ENCODE data around the gene TBL1XR1.
"Not testable (repeated sequence)": the region's sequence is repeated elsewhere in the genome, so short reads cannot be mapped to it uniquely, and the experiment has no call there.

Gene TBL1XR1

DNA sequence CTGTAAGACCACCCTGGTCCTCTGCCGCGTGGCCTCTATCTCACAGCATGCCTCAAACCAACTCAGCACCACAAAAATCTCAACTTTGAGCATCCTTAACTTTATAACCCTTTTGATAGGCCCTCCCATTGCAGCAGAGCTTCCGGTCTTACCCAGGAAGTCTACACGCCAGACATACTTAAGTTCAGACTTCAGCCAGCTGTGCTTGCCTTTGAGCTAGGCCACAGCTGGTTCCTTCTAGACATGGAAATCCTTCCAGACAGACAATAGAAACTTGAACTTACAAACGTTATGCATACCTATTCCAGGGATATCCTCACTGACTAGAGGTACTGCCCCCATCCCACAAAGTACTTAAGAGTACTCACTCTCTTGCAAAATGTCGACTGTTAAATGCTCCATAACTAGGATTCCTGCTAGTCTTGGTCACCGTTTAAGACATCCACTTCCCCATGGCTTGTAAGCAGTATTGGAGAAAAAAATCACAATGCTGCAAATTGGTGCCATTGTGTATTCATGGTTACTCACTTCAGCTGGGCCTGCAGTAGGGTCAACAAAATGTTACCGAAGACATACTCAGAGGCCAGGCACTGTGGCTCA is 183.5 kb downstream of the TBL1XR1 start:
- H3K4me1 Mint-ChIP-seq (ENCODE audit: low read depth), result no peaks in the 10 kb centered on the region
- H3K9me3 Mint-ChIP-seq, result no peaks in the 10 kb centered on the region
- no peaks in the 10 kb centered on the region for H3K27me3 Mint-ChIP-seq
- DNase-seq, result no peak
- H3K4me3 Mint-ChIP-seq, result no peak overlapping the region
- H3K27ac Mint-ChIP-seq, result no peak overlapping the region
- H3K36me3 Mint-ChIP-seq (ENCODE audit: low read depth), result peaks cover 15% of the 10 kb centered on the region

DNA sequence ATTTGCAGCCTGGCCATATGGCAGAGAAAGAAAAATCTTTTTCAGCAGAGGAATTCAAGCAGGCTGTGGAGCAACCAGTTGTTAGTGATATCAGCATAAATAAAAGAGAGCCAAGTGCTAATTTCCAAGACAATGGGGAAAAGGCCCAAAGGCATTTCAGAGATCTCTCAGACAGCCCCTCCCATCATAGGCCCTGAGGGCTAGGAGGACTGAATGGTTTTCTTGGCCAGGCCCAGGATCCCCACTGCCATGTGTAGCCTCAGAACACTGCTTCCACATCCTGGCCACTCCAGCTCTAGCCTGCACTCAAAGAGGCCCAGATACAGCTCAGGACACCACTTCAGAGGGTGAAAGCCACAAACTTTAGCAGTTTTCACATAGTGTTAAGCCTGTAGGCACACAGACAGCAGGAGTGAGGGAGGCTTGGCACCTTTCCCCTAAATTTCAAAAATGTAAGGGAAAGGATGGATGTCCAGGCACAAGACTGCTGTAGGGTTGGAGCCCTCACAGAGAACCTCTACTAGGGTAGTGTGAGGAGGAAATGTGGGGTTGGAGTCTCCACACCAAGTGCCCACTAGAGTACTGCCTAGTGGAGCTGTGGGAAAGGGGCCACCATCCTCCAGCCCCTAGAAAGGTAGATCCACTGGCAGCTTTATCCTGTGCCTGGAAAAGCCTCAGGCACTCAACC is 191.4 kb downstream of the TBL1XR1 start:
- Mint-ChIP-seq H3K4me3 (no peak overlapping the region), H3K9me3 (peaks cover 19% of the 10 kb centered on the region), H3K4me1 (ENCODE audit: low read depth) (no peaks in the 10 kb centered on the region), H3K27me3 (no peaks in the 10 kb centered on the region), H3K36me3 (ENCODE audit: low read depth) (peaks cover 3% of the 10 kb centered on the region), H3K27ac (no peak overlapping the region)
- DNase-seq, result no peak

DNA sequence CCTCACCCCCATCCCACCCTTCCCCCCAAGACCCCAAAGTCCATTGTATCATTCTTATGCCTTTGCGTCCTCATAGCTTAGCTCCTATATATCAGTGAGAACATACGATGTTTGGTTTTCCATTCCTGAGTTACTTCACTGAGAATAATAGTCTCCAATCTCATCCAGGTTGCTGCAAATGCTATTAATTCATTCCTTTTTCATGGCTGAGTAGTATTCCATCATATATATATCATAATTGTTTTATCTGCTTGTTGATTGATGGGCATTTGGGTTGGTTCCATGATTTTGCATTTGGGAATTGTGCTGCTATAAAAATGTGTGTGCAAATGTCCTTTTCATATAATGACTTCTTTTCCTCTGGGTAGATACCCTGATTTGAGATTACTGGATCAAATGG is 197.1 kb downstream of the TBL1XR1 start:
- H3K9me3 Mint-ChIP-seq; DNase-seq; H3K36me3 Mint-ChIP-seq (ENCODE audit: low read depth); H3K4me1 Mint-ChIP-seq (ENCODE audit: low read depth); H3K4me3 Mint-ChIP-seq; H3K27ac Mint-ChIP-seq; H3K27me3 Mint-ChIP-seq: not testable (repeated sequence)

DNA sequence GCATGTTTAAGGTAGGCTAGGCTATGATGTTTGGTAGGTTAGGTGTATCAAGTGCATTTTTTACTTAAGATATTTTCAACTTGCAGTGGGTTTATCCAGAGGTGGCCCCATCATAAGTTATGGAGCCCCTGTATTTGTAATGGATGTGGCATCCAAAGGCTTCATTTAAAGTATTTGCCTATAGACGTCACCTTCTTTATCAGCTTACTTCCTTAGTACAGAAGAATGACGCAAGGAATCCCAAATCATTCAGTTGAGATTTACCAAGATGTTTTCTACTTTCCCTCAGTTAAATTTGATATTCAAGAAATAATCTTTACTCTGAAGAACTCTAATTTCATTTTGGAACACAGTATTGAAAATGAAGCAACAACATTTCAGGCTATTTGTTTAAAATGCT is 201.3 kb downstream of the TBL1XR1 start:
- H3K27me3 Mint-ChIP-seq, result peaks cover 4% of the 10 kb centered on the region
- no peaks in the 10 kb centered on the region for H3K4me1 Mint-ChIP-seq (ENCODE audit: low read depth)
- DNase-seq, result no peak
- H3K36me3 Mint-ChIP-seq (ENCODE audit: low read depth), result peaks cover 3% of the 10 kb centered on the region
- no peak overlapping the region for H3K27ac Mint-ChIP-seq
- H3K9me3 Mint-ChIP-seq, result peaks cover 11% of the 10 kb centered on the region
- H3K4me3 Mint-ChIP-seq, result no peak overlapping the region

DNA sequence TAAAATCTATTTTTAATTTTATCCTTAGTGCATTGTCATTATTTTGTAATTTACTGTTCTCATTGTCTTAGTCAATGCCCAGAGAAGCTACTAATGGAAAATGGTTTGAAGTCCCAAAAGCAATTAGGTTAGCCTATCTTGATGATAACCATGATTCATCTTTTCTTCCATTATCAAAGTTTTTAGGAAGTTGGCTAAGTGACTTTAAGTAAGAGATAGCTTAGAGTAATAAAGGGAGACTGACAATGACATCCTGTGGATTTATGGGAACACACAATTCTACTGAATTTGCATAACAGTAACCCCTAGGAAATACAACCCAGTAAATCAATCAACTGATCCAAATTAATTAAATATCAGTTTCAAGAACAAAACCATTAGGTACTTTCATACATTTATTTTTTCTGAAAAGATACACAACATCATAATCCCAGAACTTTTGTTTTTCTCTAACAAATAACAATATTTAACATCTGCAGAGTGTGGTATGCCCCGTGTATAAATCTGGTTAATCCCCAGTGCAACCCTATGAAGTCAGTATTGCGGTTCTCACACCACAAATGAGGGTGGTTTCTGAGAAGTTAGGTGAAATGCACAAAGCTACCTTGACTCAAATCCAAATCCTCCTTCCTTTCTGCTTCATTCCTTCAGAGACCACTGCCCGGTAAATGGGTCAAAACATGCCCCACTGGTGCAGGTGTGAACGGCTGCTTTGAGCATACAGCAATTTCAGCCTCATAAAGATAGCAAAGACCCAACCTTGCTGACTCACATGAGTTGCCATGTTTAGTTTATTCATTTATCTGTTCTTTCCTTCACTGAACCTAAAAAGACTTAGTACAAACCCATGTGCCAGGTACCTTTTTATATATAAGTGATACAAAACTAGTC is 202.1 kb downstream of the TBL1XR1 start:
- Mint-ChIP-seq H3K4me1 (ENCODE audit: low read depth) (no peaks in the 10 kb centered on the region), H3K4me3 (no peak overlapping the region), H3K27me3 (peaks cover 4% of the 10 kb centered on the region)

DNA sequence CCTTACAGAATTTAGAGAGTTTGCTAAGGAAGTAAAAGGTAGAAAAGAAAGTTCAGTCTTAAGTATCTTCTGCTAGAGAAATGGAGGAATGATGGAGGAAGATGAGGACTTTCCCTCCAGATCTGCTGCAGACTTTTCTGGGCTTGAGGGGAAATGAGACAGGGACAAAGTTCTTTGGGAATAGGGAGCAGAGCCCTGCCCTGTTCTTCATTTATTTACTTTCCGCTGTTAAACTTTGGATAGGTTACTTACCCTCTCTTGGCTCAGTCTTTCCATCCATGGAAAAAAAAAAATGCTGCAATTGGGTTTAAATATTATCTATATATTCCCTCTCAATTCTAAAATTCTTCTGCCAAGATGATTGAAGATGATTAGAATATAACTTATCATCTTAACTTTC is 202.9 kb downstream of the TBL1XR1 start:
- H3K9me3 Mint-ChIP-seq, result peaks cover 3% of the 10 kb centered on the region

More for the DNA sequence above, 202.1 kb downstream of the TBL1XR1 start:
- no peak overlapping the region for H3K27ac Mint-ChIP-seq
- H3K9me3 Mint-ChIP-seq, result peaks cover 4% of the 10 kb centered on the region
- H3K36me3 Mint-ChIP-seq (ENCODE audit: low read depth), result no peaks in the 10 kb centered on the region
- no peak for DNase-seq

DNA sequence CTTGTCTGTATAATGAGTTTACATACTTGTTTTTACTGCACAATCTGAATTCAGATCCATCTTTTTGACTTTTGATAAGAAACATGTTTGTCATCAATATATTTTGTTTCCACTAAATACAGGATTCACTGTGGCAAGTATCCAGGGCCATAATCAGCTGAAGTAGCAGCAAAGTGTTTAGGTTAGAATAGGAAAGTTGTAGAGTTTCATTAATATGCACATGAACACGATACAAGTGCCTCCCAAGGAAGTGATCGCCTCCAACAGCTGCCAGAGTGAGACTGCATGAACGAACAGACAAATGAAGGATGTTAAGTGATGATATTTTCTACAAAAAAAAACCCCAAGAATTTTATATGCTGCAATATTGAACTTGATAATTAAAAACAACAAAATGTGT is 204.3 kb downstream of the TBL1XR1 start:
- Mint-ChIP-seq H3K9me3 (peaks cover 3% of the 10 kb centered on the region), H3K27me3 (peaks cover 4% of the 10 kb centered on the region), H3K4me3 (no peak overlapping the region), H3K4me1 (ENCODE audit: low read depth) (no peaks in the 10 kb centered on the region), H3K27ac (no peak overlapping the region), H3K36me3 (ENCODE audit: low read depth) (no peaks in the 10 kb centered on the region)
- no peak for DNase-seq

More for the DNA sequence above, 202.9 kb downstream of the TBL1XR1 start:
- no peaks in the 10 kb centered on the region for H3K4me1 Mint-ChIP-seq (ENCODE audit: low read depth)
- peaks cover 4% of the 10 kb centered on the region for H3K27me3 Mint-ChIP-seq
- H3K27ac Mint-ChIP-seq, result no peak overlapping the region
- H3K36me3 Mint-ChIP-seq (ENCODE audit: low read depth), result no peaks in the 10 kb centered on the region
- H3K4me3 Mint-ChIP-seq, result no peak overlapping the region
- no peak for DNase-seq

DNA sequence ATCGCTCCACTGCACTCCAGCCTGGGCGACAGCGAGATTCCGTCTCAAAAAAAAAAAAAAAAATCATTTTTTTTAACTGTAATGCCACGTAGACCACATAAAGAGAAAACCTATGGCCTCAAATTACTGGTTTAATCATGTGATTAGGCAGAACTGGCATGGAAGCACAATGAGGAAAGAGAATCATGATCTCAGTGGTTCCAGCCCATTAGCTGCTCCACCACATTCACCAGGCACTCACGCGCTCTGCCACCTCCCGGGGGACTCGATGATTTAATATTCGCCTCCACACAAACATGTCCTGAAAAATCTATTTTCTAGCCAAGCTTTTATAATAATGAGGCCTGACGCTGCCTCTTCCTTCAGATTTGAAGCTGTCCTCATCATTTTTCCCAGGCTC is 204.7 kb downstream of the TBL1XR1 start:
- Mint-ChIP-seq H3K4me3 (no peak overlapping the region), H3K27me3 (peaks cover 4% of the 10 kb centered on the region), H3K4me1 (ENCODE audit: low read depth) (no peaks in the 10 kb centered on the region), H3K27ac (no peak overlapping the region), H3K36me3 (ENCODE audit: low read depth) (no peaks in the 10 kb centered on the region), H3K9me3 (peaks cover 3% of the 10 kb centered on the region)
- no peak for DNase-seq

DNA sequence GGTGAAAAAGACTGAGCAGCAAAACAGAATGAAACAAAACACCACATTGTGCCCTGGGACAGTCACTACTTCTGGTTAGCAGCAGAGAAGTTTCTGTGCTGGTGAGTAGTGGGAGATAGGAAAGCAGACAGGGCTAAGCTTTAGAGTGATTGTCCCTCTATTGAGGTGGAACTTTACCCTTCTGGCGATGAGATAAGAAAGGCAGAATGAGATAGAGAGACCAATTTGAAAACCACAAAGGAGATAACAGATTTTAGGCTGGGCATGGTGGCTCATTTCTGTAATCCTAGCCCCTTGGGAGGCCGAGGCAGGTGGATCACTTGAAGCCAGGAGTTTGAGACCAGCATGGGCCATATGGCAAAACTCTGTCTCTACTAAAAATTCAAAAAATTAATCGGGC is 208.5 kb downstream of the TBL1XR1 start:
- Mint-ChIP-seq H3K27me3 (no peaks in the 10 kb centered on the region), H3K36me3 (ENCODE audit: low read depth) (no peaks in the 10 kb centered on the region), H3K4me3 (no peak overlapping the region), H3K4me1 (ENCODE audit: low read depth) (no peaks in the 10 kb centered on the region), H3K9me3 (peaks cover 3% of the 10 kb centered on the region), H3K27ac (no peak overlapping the region)
- DNase-seq, result no peak

DNA sequence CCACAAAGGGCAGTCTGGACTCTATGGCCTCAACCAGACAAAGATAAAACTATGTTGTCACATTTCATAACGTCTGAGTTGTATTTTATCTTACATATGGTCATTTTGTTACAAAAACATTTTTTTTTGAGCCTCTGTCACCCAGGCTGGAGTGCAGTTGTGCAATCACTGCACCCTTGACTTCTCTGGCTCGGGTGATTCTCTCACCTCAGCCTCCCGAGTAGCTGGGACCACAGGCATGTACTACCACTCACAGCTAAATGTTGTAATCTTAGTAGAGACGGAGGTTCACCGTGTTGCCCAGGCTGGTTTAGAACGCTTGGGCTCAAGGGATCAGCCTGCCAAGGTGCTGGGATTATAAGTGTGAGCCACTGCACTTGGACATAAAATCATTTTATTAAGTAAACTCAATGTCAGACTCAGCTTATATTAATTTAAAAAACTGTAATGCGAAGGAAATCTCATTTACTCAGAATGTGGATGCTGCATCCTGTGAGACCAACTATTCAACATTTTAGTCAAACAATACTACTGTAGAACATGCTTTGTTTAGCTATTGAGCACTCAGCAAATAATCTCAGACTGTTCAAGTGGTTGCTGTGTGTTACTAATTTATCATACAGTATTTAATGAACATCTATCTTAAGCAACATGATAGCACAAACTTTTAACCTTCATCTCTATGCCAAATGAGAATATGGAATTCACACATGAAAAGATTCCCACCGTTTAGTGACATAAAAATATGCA is 209.2 kb downstream of the TBL1XR1 start:
- Mint-ChIP-seq H3K27me3 (no peaks in the 10 kb centered on the region), H3K4me1 (ENCODE audit: low read depth) (no peaks in the 10 kb centered on the region), H3K36me3 (ENCODE audit: low read depth) (no peaks in the 10 kb centered on the region), H3K9me3 (peaks cover 6% of the 10 kb centered on the region), H3K4me3 (no peak overlapping the region), H3K27ac (no peak overlapping the region)
- DNase-seq, result no peak

DNA sequence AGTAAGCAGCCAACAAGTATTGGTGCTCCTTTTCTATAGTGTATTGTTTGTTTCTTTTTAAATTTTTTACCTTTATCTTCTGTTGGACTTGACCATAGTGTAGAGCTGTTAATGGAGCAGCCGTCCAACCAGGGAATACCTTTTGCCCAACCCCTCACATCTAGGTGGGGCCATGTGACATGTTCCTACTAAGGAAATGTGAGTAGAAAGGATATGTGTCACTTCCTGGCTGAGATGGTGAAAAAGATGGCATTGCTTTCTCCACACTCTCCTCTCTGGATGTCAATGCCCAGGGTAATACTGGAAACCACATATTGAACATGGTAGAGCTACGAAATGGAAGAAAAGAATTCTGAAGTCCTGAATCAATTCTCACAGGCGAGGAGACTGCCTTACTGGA is 218.8 kb downstream of the TBL1XR1 start:
- H3K36me3 Mint-ChIP-seq (ENCODE audit: low read depth), result no peaks in the 10 kb centered on the region
- H3K9me3 Mint-ChIP-seq, result peaks cover 15% of the 10 kb centered on the region
- H3K4me1 Mint-ChIP-seq (ENCODE audit: low read depth), result peaks cover 2% of the 10 kb centered on the region
- H3K27ac Mint-ChIP-seq, result no peak overlapping the region
- no peak overlapping the region for H3K4me3 Mint-ChIP-seq
- no peak for DNase-seq
- no peaks in the 10 kb centered on the region for H3K27me3 Mint-ChIP-seq

DNA sequence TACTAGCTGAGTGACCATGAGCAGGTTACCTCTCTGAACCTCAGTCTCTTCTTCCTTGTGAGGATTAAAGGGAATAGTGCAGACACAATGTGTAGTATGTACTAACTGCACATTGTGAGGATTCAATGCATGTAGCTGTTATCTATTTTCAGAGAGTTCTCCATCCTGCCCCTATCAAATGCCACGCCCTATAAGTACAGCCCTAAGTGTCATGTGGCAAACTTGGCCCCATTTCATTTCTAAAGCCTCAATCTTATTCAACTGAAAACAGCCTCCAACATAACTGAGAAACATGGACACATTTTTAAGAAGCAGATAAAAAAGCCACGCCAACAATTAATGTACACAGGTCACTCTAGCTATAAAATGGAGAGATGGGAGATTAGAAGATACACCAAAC is 220.0 kb downstream of the TBL1XR1 start:
- Mint-ChIP-seq H3K27ac (no peak overlapping the region), H3K9me3 (peaks cover 9% of the 10 kb centered on the region), H3K36me3 (ENCODE audit: low read depth) (no peaks in the 10 kb centered on the region), H3K4me3 (no peak overlapping the region), H3K27me3 (no peaks in the 10 kb centered on the region), H3K4me1 (ENCODE audit: low read depth) (peaks cover 2% of the 10 kb centered on the region)
- no peak for DNase-seq

DNA sequence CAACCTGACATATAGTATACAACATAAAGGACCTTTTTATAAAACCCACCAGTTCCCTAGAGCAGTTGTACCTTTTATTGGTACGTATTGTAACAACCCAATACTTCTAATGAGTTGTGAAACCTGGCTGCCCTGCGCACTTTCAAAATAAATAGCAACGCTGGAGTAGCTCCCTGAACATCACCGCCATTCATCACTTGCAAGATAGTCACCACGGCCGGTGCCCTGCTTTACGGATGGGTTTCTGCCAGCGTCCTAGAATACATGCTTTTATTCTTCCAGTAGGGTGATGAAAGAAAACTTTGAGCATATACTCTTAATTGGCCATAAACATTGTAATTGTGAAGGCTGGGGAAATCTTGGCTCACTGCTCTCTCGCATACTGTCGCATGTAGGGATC is 220.7 kb downstream of the TBL1XR1 start:
- Mint-ChIP-seq H3K27me3 (no peaks in the 10 kb centered on the region), H3K36me3 (ENCODE audit: low read depth) (no peaks in the 10 kb centered on the region), H3K9me3 (peaks cover 2% of the 10 kb centered on the region), H3K4me1 (ENCODE audit: low read depth) (peaks cover 2% of the 10 kb centered on the region), H3K27ac (no peak overlapping the region), H3K4me3 (no peak overlapping the region)
- DNase-seq, result no peak

DNA sequence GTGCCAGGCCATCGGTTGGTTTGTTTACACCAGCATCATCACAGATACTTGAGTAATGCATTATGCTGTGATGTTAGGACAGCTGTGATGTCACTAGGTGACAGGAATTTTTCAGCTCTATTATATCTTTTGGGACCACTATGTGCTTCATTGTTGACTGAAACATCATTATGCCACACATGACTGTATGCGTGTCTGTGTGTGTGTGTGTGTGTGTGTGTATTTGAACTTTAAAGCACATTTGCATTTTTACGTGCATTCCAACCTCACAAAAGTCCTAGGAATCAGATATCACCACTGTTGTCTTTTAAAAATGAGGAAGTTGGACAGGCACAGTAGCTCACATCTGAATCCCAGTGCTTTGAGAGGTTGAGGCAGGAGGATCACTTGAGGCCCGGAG is 223.0 kb downstream of the TBL1XR1 start:
- Mint-ChIP-seq H3K4me1 (ENCODE audit: low read depth) (peaks cover 2% of the 10 kb centered on the region), H3K36me3 (ENCODE audit: low read depth) (no peaks in the 10 kb centered on the region), H3K9me3 (no peaks in the 10 kb centered on the region), H3K4me3 (no peak overlapping the region), H3K27ac (no peak overlapping the region), H3K27me3 (no peaks in the 10 kb centered on the region)
- no peak for DNase-seq
